ENCODE measurements around the gene COLGALT1. TPM values are rescaled to one million over a fixed set of nuclear protein-coding genes. Genes with fewer than 3 reads are reported as not detected.

COLGALT1 gene
- total and polyA plus RNA-seq, 9 of the 15 experiments (the other 6 are each of a cell fraction or from before 2014, with no cell fraction given) = 4.9 to 119 (median 82.6) TPM

GRCh38 chr19:17611462-17612244 is 56.2 kb downstream of the COLGALT1 start:
- FAIRE-seq = no peak
- H3K4me3 ChIP-seq = no peak overlapping the region
- in situ Hi-C loops (cut with MboI) (no loop called here), intact Hi-C loops (cut with micrococcal nuclease) (no loop called here)
- 40% methylated on average over 7 of the region's 7 CpGs for WGBS (ENCODE audit: insufficient coverage, low coverage, missing lambda C conversion rate)
- no peak for DNase-seq (ENCODE audit: extremely low read depth in 1 of 4, low spot score in 3 of 4)
- H3K9me1 ChIP-seq (ENCODE audit: control insufficient read depth, insufficient read depth, low read length) = no peaks in the 10 kb centered on the region
- H4K20me1 ChIP-seq (replicated peaks; ENCODE audit: control insufficient read depth, insufficient read depth, low read length) = no peaks in the 10 kb centered on the region
- no peaks in the 10 kb centered on the region for H3K9me3 ChIP-seq (replicated peaks; ENCODE audit: control insufficient read depth, insufficient read depth, low read depth, low read length)
- H3K4me2 ChIP-seq (ENCODE audit: insufficient read depth, low read length) = no peak overlapping the region
- no peaks in the 10 kb centered on the region for H3K79me2 ChIP-seq (ENCODE audit: control insufficient read depth, insufficient read depth, low read length)
- ChIA-PET CTCF (ENCODE audit: low intra/inter-chr PET ratio) (no interaction called here), POLR2A (interaction anchor here (0.5 to 2.3 kb wide), 3 partner anchors 10 to 55 kb away, joined by 3 to 8 read pairs (median 4); no protein-coding TSS in a partner anchor)
- H3K27me3 ChIP-seq (ENCODE audit: control insufficient read depth in 2 of 2, insufficient read depth in 2 of 2, low read length in 2 of 2) = no peaks in the 10 kb centered on the region
- peak overlapping the region in 1 of 2 experiments; percentile 50; a peak in 1 of 4 replicates for H3K9ac ChIP-seq (ENCODE audit: insufficient read depth in 1 of 2, low read depth in 2 of 2, low read length in 2 of 2)
- BruUV-seq (replicated peaks) = no TSS peak
- H2AFZ ChIP-seq (ENCODE audit: low read depth, low read length) = peak overlapping the region; percentile 21; the same call in 1 of the 2 replicates
- no peak for ATAC-seq
- H3K36me3 ChIP-seq (ENCODE audit: control insufficient read depth, insufficient read depth, low read length) = no peaks in the 10 kb centered on the region
- peaks cover 6 to 53% of the 10 kb centered on the region in 2 experiments; a peak in 4 of 5 replicates for H3K4me1 ChIP-seq (replicated peaks in 1 of 2; ENCODE audit: control insufficient read depth in 2 of 2, insufficient read depth in 2 of 2, low read length in 2 of 2)
- H3K27ac ChIP-seq (ENCODE audit: extremely low read depth, low read depth, low read length) = no peak overlapping the region
- no peak for TF ChIP-seq NRF1 (conservative IDR thresholded peaks at IDR 0.05 in 1 of 2, IDR thresholded peaks at IDR 0.05 in 1 of 2)
- no peak for TF ChIP-seq ZNF707 (CRISPR knock-in tag; conservative IDR thresholded peaks at IDR 0.05)
- TF ChIP-seq SAFB (IDR thresholded peaks at IDR 0.05; ENCODE audit: borderline replicate concordance, low read depth, low read length) = no peak
- TF ChIP-seq HNRNPH1 (optimal IDR thresholded peaks at IDR 0.05; ENCODE audit: low read depth, low read length) = no peak
- TF ChIP-seq BRF2 (IDR thresholded peaks at IDR 0.05; ENCODE audit: borderline replicate concordance, insufficient read depth, insufficient read length) = no peak
- TF ChIP-seq KLF1 (tag; IDR thresholded peaks at IDR 0.05) = no peak
- no peak for TF ChIP-seq BRCA1 (IDR thresholded peaks at IDR 0.05)
- no peak for TF ChIP-seq BRCA1 (CRISPR knock-in tag; IDR thresholded peaks at IDR 0.05)
- no peak for TF ChIP-seq ZNF644 (tag; IDR thresholded peaks at IDR 0.05; ENCODE audit: low read depth)
- no peak for TF ChIP-seq POLR2G (IDR thresholded peaks at IDR 0.05; ENCODE audit: low read depth, low read length)
- no peak for TF ChIP-seq ZNF586 (CRISPR knock-in tag; conservative IDR thresholded peaks at IDR 0.05)
- peak; percentile 88; the same call in 1 of the 2 replicates for TF ChIP-seq FOXK1 (CRISPR knock-in tag; IDR thresholded peaks at IDR 0.05; ENCODE audit: borderline replicate concordance)
- no peak for TF ChIP-seq ZFP1 (CRISPR knock-in tag; IDR thresholded peaks at IDR 0.05)
- 0 out of 2 replicates have a peak, but pooled peaks have one; percentile 62 for TF ChIP-seq ZNF232 (CRISPR knock-in tag; IDR thresholded peaks at IDR 0.05)
- TF ChIP-seq ZNF23 (CRISPR knock-in tag; IDR thresholded peaks at IDR 0.05) = no peak
- TF ChIP-seq PREB (CRISPR knock-in tag; IDR thresholded peaks at IDR 0.05) = no peak
- no peak for TF ChIP-seq MBD1 (CRISPR knock-in tag; IDR thresholded peaks at IDR 0.05)
- no peak for TF ChIP-seq CCAR2 (IDR thresholded peaks at IDR 0.05; ENCODE audit: low read depth, low read length)
- TF ChIP-seq POLR2A (conservative IDR thresholded peaks at IDR 0.05) = no peak
- TF ChIP-seq E2F3 (CRISPR knock-in tag; IDR thresholded peaks at IDR 0.05) = no peak
- TF ChIP-seq CBFA2T2 (conservative IDR thresholded peaks at IDR 0.05) = no peak

All from K562 (cell line).